Posterior cingulate gyrus (tissue), 11 donors: ENCODE results near the gene RSRC1.
"Not testable (repeated sequence)": the region's sequence is repeated elsewhere in the genome, so short reads cannot be mapped to it uniquely, and the experiment has no call there.

Experiments used
- DNase-seq, 10 donors: peaks; one replicate each; pipeline versions ENCODE4 v3.0.0 to v3.0.0-alpha.2; 2020 to 2021; ENCODE audit warnings: mixed read lengths in 3 of 10
- intact Hi-C: fragments of 100-400 bp; cut with DNase I; formaldehyde crosslinking; loops from one replicate; pipeline ENCODE4 v1.15.1; 2023

The RSRC1 gene

GRCh38 chr3:158098834-158099424 is 11.0 kb upstream of the RSRC1 start:
- intact Hi-C loops: no loop called here
- no peak for DNase-seq

- intact Hi-C loops: no loop called here
- DNase-seq: no peak
These were observed 9.2 kb upstream of the RSRC1 start for GRCh38 chr3:158100681-158101080.

- intact Hi-C loops: no loop called here
- no peak for DNase-seq
These were observed 8.3 kb upstream of the RSRC1 start for GRCh38 chr3:158101335-158102241.

GRCh38 chr3:158102242-158103080 is 7.4 kb upstream of the RSRC1 start:
- intact Hi-C loops: no loop called here
- DNase-seq: no peak

- intact Hi-C loops: no loop called here
These were observed 6.6 kb upstream of the RSRC1 start for GRCh38 chr3:158103081-158103886.

GRCh38 chr3:158103887-158104327 is 6.0 kb upstream of the RSRC1 start:
- intact Hi-C loops: no loop called here

More at GRCh38 chr3:158103081-158103886, 6.6 kb upstream of the RSRC1 start:
- no peak for DNase-seq

GRCh38 chr3:158104431-158104921 is 5.4 kb upstream of the RSRC1 start:
- no peak for DNase-seq
- intact Hi-C loops: no loop called here

More at GRCh38 chr3:158103887-158104327, 6.0 kb upstream of the RSRC1 start:
- no peak for DNase-seq

GRCh38 chr3:158105119-158105709 is 4.7 kb upstream of the RSRC1 start:
- intact Hi-C loops: no loop called here
- peak in 2 of 10 donors; percentile 66 to 79 for DNase-seq

- DNase-seq: peak in 1 of 10 donors; percentile 71
- intact Hi-C loops: no loop called here
These were observed 4.1 kb upstream of the RSRC1 start for GRCh38 chr3:158105710-158106253.

- DNase-seq: peak in 1 of 10 donors; percentile 10
- intact Hi-C loops: no loop called here
These were observed 3.0 kb upstream of the RSRC1 start for GRCh38 chr3:158106766-158107471.

GRCh38 chr3:158107605-158108444 is 2.1 kb upstream of the RSRC1 start:
- DNase-seq: no peak
- intact Hi-C loops: no loop called here

- intact Hi-C loops: no loop called here
- no peak for DNase-seq
These were observed 1.4 kb upstream of the RSRC1 start for GRCh38 chr3:158108445-158108985.

GRCh38 chr3:158109295-158109803 is 540 bp upstream of the RSRC1 start:
- intact Hi-C loops: no loop called here
- no peak for DNase-seq

- no peak for DNase-seq
- intact Hi-C loops: no loop called here
These were observed 749 bp downstream of the RSRC1 start for GRCh38 chr3:158110658-158111018.

- no peak for DNase-seq
- intact Hi-C loops: no loop called here
These were observed 2.0 kb downstream of the RSRC1 start for GRCh38 chr3:158111861-158112260.

GRCh38 chr3:158113595-158113994 is 3.7 kb downstream of the RSRC1 start:
- intact Hi-C loops: not testable (repeated sequence)

GRCh38 chr3:158120330-158120729 is 10.4 kb downstream of the RSRC1 start:
- intact Hi-C loops: loop anchor here (10.0 kb wide), 1 partner anchor 594 kb away; no protein-coding TSS in a partner anchor
- no peak for DNase-seq

More at GRCh38 chr3:158113595-158113994, 3.7 kb downstream of the RSRC1 start:
- DNase-seq: not testable (repeated sequence)
